GM20000 (cell line): ENCODE results near the gene VPS52.

Source experiments
- DNase-seq: peaks from one replicate; pipeline ENCODE4 v3.0.0; 2012; ENCODE audit warnings: low spot score
- TF ChIP-seq, protein P1 (sequence below): IDR thresholded peaks from 2 replicates; pipeline ENCODE4 v1.5.1; 2012; ENCODE audit warnings: mild to moderate bottlenecking, control low read depth; ENCODE audit errors: extremely low read depth, missing control alignments

Gene VPS52

DNA sequence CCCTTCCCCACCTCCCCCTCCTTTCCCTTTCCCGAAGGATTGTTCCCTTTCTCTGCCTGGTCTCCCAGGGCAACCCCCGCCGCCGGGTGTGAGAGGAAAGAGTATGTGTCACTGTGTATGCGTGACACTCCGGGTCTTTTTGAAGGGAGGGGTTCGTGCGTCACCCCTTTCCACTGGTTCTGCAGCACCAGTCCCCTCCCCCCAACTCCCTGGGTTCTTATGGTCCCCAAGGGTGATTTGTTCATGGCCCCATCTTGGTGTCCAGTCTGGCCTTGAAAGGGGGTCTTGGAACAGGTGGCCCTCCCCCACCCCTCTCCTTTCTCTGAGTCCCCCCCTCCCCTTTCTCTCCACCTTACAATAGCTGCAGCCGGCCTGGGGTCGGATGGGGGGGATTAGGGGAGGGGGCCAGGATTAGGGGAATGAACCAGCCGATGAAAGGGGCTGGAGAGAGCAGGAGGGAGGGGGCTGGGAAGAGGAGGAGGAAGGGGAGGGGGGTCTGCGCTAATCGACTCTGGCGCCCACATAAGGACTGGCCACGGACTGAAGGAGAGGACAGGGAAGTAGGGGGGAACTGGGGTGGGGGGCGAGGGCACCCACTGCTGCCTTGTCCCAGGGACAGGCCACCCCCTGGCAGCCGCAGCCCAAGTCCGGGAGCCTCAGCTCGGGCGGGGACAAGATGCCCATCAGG is 64.7 kb downstream of the VPS52 start:
- TF ChIP-seq, protein P1, sequence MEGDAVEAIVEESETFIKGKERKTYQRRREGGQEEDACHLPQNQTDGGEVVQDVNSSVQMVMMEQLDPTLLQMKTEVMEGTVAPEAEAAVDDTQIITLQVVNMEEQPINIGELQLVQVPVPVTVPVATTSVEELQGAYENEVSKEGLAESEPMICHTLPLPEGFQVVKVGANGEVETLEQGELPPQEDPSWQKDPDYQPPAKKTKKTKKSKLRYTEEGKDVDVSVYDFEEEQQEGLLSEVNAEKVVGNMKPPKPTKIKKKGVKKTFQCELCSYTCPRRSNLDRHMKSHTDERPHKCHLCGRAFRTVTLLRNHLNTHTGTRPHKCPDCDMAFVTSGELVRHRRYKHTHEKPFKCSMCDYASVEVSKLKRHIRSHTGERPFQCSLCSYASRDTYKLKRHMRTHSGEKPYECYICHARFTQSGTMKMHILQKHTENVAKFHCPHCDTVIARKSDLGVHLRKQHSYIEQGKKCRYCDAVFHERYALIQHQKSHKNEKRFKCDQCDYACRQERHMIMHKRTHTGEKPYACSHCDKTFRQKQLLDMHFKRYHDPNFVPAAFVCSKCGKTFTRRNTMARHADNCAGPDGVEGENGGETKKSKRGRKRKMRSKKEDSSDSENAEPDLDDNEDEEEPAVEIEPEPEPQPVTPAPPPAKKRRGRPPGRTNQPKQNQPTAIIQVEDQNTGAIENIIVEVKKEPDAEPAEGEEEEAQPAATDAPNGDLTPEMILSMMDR: no peak
- DNase-seq: peak; percentile 23

DNA sequence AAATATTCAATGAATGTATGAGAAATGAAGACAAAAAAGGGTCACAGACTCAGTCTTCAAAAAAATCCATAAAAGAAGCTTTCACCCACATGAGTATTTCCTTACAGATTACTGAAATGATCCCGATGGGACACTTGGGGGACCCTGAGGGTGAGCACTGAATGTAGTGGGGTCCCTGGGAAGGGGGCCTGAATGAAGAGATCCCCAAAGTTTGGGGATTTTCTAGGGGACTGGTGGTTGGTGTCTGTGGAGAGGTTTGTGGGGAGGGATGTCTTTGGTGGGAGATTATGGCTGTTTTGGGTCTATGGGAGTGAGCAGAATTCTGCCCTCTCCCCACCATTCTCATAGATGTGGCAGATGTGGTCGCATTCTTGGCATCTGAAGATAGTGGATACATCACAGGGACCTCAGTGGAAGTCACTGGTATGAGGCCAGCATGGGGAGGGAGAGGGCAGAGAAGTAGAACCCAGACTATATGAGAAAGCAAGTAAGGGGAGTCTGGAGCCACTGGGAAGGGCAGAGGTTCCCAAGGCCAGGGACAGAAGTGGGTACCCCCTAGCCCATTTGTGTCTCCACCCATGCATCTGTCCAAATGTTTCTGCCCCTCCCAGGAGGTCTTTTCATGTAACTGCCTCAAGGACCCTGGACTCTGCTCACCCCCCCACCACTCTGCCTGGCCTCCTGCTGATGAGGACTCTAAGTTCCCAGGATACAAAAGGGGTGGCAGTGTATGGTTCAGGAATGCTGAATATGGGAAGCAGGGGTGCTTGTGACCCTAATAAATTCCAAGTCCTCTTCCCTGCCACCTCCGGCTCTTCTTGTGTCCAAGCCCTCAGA is 65.4 kb downstream of the VPS52 start:
- TF ChIP-seq, protein P1: no peak
- DNase-seq: peak; percentile 16

GRCh38 chr6:33205191-33206026 is 66.3 kb downstream of the VPS52 start:
- TF ChIP-seq, protein P1: peak; percentile 17
- peak; percentile 48 for DNase-seq

DNA sequence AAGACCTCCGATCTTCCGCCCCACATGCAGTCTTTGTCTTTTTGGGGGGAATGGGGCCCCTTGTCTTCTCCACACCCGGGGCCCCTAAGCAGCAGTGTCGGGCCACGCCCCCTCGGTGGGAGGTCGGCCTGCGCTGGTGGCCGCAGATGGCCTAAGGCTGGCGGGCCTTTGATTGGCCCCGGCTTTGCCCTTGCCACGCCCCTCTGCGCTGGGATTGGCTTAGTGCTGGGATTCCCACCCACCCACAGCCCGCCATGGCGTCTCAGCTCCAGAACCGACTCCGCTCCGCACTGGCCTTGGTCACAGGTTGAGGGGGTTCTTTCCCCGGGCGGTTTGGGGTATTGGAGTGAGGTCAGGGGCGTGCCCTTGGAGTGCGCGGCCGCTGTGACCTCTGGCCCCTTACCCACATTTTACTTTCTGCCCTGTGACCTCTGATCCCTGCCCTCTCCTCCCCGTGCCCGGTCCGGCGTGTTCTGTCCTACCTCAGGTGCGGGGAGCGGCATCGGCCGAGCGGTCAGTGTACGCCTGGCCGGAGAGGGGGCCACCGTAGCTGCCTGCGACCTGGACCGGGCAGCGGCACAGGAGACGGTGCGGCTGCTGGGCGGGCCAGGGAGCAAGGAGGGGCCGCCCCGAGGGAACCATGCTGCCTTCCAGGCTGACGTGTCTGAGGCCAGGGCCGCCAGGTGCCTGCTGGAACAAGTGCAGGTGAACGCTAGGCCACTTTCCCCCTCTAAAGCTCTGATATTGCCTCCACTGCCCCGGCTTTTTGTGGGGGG is 67.1 kb downstream of the VPS52 start, which contains the start of gene HSD17B8:
HSD17B8 (plus strand) TSS at position 241 of the 776 bp plus-strand sequence; CDS start at position 255, 14 bp downstream.
- TF ChIP-seq, protein P1: no peak
- peak; percentile 95 for DNase-seq

DNA sequence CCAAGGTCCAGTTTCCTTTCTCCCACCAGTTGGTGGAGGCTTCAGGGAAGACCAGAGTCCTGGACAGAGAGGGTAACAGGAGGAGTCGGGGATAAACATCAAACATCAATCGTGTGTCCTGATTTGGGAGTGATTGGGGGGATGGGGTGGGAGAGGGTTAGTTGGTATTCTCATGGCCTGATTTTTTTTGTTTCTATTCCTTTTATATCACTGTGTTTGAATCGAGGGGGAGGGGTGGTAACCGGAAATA is 67.6 kb downstream of the VPS52 start:
- no peak for DNase-seq
- TF ChIP-seq, protein P1: no peak

DNA sequence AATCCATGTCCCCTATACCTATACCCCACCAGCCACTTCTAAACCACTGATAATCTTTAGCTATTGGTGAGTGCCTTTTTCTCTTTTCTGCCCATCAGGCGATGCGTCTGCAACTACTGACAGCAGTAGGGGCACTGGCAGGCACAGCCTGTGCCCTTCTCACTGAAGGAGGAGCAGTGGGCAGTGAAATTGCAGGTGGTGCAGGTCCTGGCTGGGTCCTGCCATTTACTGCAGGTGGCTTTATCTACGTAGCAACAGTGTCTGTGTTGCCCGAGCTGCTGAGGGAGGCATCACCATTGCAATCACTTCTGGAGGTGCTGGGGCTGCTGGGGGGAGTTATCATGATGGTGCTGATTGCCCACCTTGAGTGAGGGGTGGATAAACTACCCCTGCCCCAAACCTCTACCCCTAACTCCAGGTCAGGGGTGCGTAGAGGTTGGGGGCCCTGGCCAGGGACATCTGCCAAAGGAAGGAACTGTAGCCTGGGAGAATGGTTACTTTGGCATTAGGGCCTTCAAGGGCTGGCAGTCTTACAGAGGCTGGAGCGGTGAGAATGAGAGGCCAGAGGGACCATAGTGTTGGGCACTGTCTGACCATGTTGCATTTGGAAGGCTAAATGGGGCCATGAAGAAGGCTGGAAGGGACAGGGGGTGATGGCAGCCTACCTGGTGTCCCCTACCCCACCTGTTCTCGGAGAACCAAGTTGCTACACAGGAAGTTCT is 68.1 kb downstream of the VPS52 start:
- TF ChIP-seq, protein P1: no peak

More for the DNA sequence above, 68.1 kb downstream of the VPS52 start:
- no peak for DNase-seq
